ENCODE measurements around the gene ADCY5.

Gene ADCY5

GRCh38 chr3:123406598-123406997, 42.3 kb downstream of the ADCY5 start:
- no peak for DNase-seq (ENCODE audit: low read depth in 2 of 2)

- no peak for DNase-seq (ENCODE audit: low read depth in 2 of 2)
Measured at GRCh38 chr3:123405936-123406510, 42.9 kb downstream of the ADCY5 start.

DNA sequence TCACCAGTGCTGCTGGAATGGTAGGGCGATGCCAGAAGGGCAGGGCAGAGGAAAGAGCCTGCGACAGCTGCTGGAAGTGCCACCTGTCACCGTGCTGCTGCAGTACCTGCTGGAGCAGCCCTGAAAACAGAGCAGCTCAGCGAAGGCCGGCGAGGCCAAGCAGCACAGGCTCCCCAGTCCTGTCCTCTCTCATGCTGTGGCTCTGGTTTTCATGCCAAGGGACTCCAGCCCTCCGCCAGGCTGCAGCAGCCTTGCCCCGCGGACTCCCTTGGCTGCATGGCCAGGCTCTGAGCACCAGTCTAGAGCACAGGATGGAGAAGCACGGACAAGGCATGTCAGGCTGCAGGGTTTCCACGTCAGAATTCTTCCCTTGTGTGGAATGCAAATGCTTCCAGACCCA, 43.9 kb downstream of the ADCY5 start:
- no peak for DNase-seq (ENCODE audit: low read depth in 2 of 2)

GRCh38 chr3:123404391-123404790, 44.5 kb downstream of the ADCY5 start:
- DNase-seq (ENCODE audit: low read depth in 2 of 2): no peak

GRCh38 chr3:123401836-123402530, 46.9 kb downstream of the ADCY5 start:
- no peak for DNase-seq (ENCODE audit: low read depth in 2 of 2)

- no peak for DNase-seq (ENCODE audit: low read depth in 2 of 2)
Measured at GRCh38 chr3:123400169-123400568, 48.7 kb downstream of the ADCY5 start.

DNA sequence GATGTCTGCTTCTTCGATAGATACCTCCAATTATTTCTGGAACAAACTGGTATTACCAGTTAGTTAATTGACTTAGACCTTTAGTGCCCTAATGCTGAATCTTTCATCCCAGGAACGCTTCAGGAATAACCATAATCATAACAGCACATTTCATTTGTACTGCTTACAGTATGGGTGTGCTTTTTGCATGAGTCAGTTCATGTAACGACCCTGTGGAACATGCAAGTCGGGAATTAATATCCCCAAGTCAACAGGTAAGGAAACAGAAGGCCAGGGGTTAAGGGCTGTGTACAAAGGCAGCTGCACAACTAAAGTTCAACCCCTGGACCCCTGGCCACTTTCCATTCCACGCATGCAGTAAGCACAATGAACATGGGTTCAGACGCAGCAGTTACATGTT, 49.2 kb downstream of the ADCY5 start:
- DNase-seq (ENCODE audit: low read depth in 2 of 2): no peak

DNA sequence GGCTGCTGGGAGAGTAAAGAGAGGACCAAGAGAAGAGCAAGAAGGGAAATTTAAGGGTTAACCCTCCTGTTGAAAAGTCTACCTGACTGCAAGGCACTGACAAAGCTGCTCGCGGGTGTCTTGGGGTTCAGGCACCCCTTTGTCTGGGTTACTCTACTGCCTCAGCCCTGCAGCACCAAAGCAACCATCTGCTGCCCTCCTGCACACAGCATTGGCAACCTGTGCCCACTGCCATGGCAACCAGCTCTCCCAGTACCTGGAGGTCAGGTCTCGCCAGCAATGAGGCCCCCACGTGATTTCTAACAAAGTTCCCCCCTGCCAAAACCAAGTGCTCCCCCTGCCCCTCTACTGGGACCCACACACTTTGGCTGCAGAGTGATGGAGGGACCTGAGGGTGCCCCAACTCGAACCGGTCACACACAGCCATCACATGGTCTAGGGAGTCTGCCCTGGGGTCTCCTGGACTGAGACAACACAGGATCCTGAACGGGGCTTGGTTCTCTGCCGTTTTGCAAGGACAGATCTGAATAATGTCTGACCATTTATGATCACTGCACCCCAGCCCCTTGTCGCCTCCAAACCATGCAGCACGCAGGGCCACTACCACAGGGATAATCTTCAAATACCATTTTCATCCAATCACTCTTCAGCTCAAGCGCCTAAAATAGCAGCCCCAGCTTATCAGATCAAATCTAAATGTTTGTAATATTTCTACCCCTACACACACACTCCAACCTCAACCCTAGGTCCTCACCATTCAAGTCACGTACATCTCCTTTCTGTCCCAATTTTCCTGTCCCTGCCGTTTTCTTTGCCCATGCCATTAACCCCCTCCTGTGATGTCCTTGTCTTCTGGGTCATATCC, 50.7 kb downstream of the ADCY5 start:
- no peak for DNase-seq (ENCODE audit: low read depth in 2 of 2)

DNA sequence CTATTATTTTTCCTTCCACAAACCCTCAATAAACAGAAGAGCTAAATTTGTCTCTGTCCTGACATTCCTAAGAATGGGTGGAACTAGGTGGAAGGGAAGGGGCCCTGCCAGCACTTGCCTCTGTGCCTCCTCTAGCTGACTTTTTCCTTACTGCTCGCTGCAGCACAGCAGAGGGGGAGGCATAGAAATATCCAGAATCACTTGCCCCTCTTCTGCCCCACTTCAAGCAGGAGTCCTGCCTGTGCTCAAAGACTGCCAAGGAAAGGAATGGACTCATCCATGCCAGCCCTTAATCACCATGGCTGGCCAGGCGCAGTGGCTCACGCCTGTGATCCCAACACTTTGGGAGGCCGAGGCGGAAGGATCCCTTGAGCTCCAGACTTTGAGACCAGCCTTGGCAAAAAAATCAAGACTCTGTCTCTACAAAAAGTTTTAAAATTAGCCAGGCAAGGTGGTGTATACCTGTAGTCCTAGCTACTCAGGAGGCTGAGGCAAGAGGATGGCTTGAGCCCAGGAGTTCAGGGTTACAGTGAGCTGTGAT, 51.8 kb downstream of the ADCY5 start:
- no peak for DNase-seq (ENCODE audit: low read depth in 2 of 2)

- no peak for DNase-seq (ENCODE audit: low read depth in 2 of 2)
Measured at GRCh38 chr3:123396171-123397049, 52.5 kb downstream of the ADCY5 start.

DNA sequence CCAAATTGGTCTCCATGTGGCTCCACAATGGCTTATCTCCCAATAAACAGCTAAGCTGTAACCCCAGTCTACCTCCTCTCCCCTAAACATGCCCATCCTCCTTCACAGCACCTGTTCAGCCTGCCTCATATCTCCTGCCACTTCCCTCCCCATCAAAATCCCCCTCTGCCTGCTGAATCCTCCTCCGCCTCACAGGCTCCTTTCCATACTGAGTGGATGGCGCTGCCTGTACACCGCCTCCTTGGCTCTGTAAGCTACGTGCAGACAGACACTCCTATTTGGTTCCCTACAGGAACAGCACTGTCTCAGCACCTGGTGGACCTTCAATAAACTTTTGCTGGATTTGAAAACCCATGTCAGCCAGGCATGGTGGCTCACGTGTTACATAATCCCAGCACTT, 53.7 kb downstream of the ADCY5 start:
- DNase-seq (ENCODE audit: low read depth in 2 of 2): no peak

DNA sequence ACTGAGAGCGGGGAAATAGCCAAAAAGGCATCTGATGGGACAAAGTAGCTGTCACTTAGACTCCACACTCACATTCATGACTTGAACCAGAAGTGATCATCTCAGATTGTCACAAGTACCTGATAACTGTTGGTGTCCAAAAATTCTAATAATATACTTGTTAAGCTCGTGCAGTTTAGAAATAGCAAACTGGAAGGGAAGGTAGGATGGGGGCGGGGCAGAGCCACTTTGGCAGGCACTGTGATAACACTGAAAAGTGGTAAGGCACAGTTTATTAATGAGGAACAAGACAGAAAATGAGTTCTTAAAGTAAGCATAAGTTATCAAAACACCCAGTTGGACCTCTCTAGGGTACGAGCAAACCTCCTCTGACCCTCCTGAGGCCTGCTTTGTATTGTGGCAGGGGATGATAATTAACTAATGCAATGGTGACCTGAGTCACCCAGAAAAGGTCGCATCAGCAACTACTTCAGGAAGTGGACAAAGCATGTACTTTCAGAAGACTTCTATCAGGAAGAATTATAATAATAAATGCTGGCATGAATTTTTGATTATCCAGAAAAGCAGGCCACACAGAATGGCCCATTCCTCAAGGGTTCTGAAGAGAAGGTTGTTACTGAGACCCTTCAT, 54.4 kb downstream of the ADCY5 start:
- DNase-seq (ENCODE audit: low read depth in 2 of 2): no peak

DNA sequence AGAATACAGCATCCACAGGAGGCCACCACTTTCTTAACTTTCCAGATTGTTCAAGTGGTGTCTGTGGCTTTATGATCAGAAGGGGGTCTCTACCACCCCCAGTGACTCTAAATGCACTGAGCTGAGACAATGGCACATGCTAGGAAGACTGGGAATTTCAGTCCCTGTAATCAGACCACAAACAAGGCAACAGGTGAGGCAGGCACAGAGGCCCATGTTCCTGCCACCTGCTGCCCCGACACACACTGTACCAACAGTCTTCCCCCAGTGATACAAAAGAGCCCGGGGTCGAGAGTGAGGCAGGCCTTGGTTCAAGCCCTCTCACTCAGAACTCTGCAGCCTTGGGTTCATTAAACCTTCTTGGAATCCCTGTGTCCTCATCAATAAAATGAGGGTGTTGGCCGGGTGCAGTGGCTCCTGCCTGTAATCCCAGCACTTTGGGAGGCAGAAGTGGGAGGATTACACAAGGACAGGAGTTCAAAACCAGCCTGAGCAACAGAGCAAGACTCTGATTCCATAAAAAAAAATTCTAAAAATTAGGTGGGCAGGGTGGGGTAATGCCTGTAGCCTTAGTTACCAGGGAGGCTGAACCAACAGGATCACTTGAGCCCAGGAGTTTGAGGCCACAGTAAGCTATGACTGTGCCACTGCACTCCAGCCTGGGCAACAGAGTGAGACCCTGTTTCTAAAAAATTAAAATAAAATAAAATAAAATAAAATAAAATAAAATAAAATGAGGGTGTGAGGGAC, 55.8 kb downstream of the ADCY5 start:
- DNase-seq (ENCODE audit: low read depth in 2 of 2): no peak

GRCh38 chr3:123392368-123392767, 56.5 kb downstream of the ADCY5 start:
- DNase-seq (ENCODE audit: low read depth in 2 of 2): no peak

DNA sequence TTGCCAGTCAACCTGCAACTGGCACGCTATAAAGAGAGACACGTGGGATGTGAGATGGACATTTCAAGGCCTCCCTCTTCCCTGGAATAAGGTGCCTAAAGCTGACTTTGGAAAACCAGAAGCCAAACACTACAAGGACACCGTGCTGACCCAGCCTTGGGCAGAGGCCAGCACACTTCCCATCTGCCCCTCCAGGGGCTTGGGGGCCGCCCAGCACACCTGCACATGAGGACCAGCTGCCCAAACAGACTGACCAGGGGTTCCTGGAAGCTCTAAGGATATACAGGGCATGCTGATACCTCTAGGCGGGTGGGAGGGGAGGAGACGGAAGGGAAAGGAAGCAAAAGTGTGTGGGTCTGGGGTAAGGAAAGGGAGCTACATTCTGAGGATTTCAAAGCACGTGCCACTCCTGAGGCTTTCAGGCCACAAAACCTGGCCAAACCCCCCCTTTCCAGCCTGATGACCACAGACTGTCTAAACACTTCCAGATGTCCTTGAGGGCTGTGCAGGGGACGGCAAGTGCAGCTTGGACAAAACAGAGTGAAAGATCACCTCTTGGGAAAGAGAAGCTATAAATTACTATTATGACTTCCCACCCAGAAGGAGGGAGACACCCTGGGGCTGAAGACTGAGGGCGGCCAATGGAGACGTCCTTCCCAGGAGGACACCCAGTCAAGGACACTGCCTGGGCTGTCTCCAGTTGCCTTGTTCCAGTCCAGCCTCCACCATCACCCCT, 57.9 kb downstream of the ADCY5 start:
- no peak for DNase-seq (ENCODE audit: low read depth in 2 of 2)

DNA sequence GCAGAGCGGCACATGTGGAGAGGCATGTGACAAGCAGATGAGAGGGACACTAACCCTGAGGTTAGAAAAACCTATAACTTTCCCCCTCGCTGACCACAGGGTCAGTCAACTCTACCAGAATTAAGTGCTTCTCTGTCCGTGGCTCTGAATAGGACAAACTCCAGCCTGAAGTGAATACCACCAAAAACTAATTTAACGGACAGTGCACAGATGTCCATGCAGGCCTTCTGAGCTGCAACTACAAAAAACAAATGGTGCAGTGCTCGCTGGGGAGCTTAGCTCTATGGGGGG, 59.3 kb downstream of the ADCY5 start:
- no peak for DNase-seq (ENCODE audit: low read depth in 2 of 2)

- DNase-seq (ENCODE audit: low read depth in 2 of 2): no peak
Measured at GRCh38 chr3:123388811-123389627, 59.9 kb downstream of the ADCY5 start.

DNA sequence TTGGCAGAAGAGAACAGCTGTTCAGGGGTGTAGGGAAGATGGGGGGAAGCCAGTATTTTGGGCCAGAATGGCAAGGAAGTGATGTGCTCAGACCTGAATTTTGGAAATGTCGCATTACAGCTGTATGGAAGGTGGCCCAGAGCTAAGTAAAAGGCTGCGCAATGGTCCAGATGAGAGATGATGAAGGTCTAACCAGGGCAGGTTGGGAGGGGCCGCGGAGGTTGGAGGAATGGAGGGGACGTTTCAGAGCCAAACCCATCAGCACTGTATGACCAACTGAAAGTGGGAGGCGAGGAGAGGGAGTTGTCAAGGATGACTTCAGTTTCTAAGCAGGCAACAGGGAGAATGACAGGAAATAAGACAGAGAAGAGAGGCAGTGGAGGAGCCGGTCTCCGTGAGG, 60.8 kb downstream of the ADCY5 start:
- DNase-seq (ENCODE audit: low read depth in 2 of 2): no peak

DNA sequence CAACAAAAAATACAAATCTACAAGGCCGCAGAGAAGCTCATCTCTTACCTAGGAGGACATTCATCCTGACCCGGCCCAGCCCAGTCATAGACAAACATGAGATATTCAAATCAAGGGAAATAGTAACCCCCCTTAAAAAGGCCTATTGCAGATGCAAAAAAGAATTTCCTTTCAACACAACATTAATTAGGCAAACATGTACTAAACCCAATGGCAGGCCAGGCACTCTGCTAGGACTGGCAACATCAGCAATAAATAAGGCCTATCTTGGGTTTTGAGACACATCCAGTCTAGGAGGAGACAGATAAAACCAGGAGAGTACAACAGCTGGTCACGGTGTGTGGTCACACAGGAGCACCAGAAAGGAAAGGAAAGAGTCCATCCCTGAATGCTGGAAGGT, 61.4 kb downstream of the ADCY5 start:
- DNase-seq (ENCODE audit: low read depth in 2 of 2): no peak

All from fibroblast of skin of left quadriceps (primary cell).